HepG2 (cell line): ENCODE measurements around the gene NOXO1. TPM values are rescaled to one million over a fixed set of nuclear protein-coding genes. Genes with fewer than 3 reads are reported as not detected.

Experiments
- ARNTL ChIP-seq: sonication (generic); formaldehyde crosslinking; IDR thresholded peaks from 2 replicates; pipeline ENCODE4 v1.4.0; 2020; ENCODE audit warnings: mild to moderate bottlenecking, missing genetic modification reagents
- ATF7-NPFF ChIP-seq: sonication (generic); formaldehyde crosslinking; IDR thresholded peaks from 2 replicates; pipeline ENCODE4 v1.8.1; 2023; ENCODE audit warnings: mild to moderate bottlenecking, low read depth, missing genetic modification reagents, moderate library complexity
- CHD4 ChIP-seq: fragments of 200-600 bp; sonication (generic); IDR thresholded peaks from 2 replicates; pipeline ENCODE4 v1.7.0; 2017; ENCODE audit warnings: mild to moderate bottlenecking, low read length, borderline replicate concordance
- DNMT3B ChIP-seq: conservative IDR thresholded peaks from 2 replicates; pipeline ENCODE4 v1.6.1; 2016; ENCODE audit warnings: missing biosample characterization, control low read depth
- ELF4 ChIP-seq: sonication (generic); formaldehyde crosslinking; IDR thresholded peaks from 2 replicates; pipeline ENCODE4 v1.5.0; 2020; ENCODE audit warnings: missing genetic modification reagents, mild to moderate bottlenecking, moderate library complexity, borderline replicate concordance
- HHEX ChIP-seq: IDR thresholded peaks from 2 replicates; pipeline ENCODE4 v1.6.1; 2016; ENCODE audit warnings: control low read depth
- HNF4A ChIP-seq: sonication (generic); formaldehyde crosslinking; IDR thresholded peaks from 2 replicates; pipeline ENCODE4 v1.4.0; 2020; ENCODE audit warnings: missing genetic modification reagents
- MTA3 ChIP-seq: sonication (generic); formaldehyde crosslinking; IDR thresholded peaks from 2 replicates; pipeline ENCODE4 v1.4.0; 2020; ENCODE audit warnings: missing genetic modification reagents
- SMC3 ChIP-seq: IDR thresholded peaks from 2 replicates; pipeline ENCODE4 v1.6.1; 2011; ENCODE audit warnings: low read length, improper control_type of control experiment
- STAT5B ChIP-seq: sonication (generic); formaldehyde crosslinking; IDR thresholded peaks from 2 replicates; pipeline ENCODE4 v1.4.0; 2020; ENCODE audit warnings: missing genetic modification reagents
- TCF12 ChIP-seq, 2 experiments: fragments of 450-650 bp in 1 of 2; sonication (generic) in 1 of 2; formaldehyde crosslinking in 1 of 2; IDR thresholded peaks; 2 replicates each; pipeline versions ENCODE4 v1.6.1 to v1.8.0; 2017 to 2022; ENCODE audit warnings: antibody characterized with exemption in 1 of 2, mild to moderate bottlenecking in 1 of 2, missing genetic modification reagents in 1 of 2, moderate library complexity in 1 of 2
- TCF7 ChIP-seq: sonication (generic); IDR thresholded peaks from 2 replicates; pipeline ENCODE4 v1.6.1; 2016; ENCODE audit warnings: antibody characterized with exemption, low read depth
- ZNF10 ChIP-seq: sonication (generic); formaldehyde crosslinking; IDR thresholded peaks from 2 replicates; pipeline ENCODE4 v1.4.0; 2020; ENCODE audit warnings: mild to moderate bottlenecking, low read depth, missing genetic modification reagents, borderline replicate concordance
- ZNF232 ChIP-seq: sonication (generic); formaldehyde crosslinking; IDR thresholded peaks from 2 replicates; pipeline ENCODE4 v1.4.0; 2020; ENCODE audit warnings: missing genetic modification reagents, borderline replicate concordance
- ZNF34 ChIP-seq: sonication (generic); formaldehyde crosslinking; IDR thresholded peaks from 2 replicates; pipeline ENCODE4 v1.4.0; 2020; ENCODE audit warnings: mild to moderate bottlenecking, missing genetic modification reagents, borderline replicate concordance
- ZNF383 ChIP-seq: sonication (generic); formaldehyde crosslinking; IDR thresholded peaks from 2 replicates; pipeline ENCODE4 v1.4.0; 2020; ENCODE audit warnings: missing genetic modification reagents, mild to moderate bottlenecking, borderline replicate concordance
- ZNF430 ChIP-seq: sonication (generic); formaldehyde crosslinking; IDR thresholded peaks from 2 replicates; pipeline ENCODE4 v1.9.0; 2021; ENCODE audit warnings: mild to moderate bottlenecking, missing genetic modification reagents
- ZNF678 ChIP-seq: sonication (generic); formaldehyde crosslinking; IDR thresholded peaks from 2 replicates; pipeline ENCODE4 v1.4.0; 2020; ENCODE audit warnings: mild to moderate bottlenecking, missing genetic modification reagents
- ZNF747 ChIP-seq: sonication (generic); formaldehyde crosslinking; IDR thresholded peaks from 2 replicates; pipeline ENCODE4 v1.8.1; 2023; ENCODE audit warnings: missing genetic modification reagents, mild to moderate bottlenecking, borderline replicate concordance
- polyA plus RNA-seq, 8 experiments: library from polyadenylated mRNA; depleted of rRNA in 3 of 8; stranded (reverse) in 7 of 8; unstranded in 1 of 8; fragments of >200 nt; fragmentation: Illumina TruSeq in 4 of 8; extraction: Trizol in 4 of 8; gene quantifications; 2 replicates each; pipeline versions ENCODE4 v1.2.1 to v1.2.3, GENCODE V29; 2011 to 2016; ENCODE audit warnings: low read depth in 4 of 8, missing spikeins in 1 of 8, mixed read lengths in 1 of 8; ENCODE audit not compliant: insufficient read depth in 1 of 8
- total RNA-seq, 5 experiments: library from RNA; depleted of rRNA; stranded (reverse); fragments of >200 nt; fragmentation: Illumina TruSeq; extraction: Trizol; gene quantifications; 2 replicates each; pipeline ENCODE4 v1.2.3, GENCODE V29; 2016; ENCODE audit warnings: low read depth in 1 of 5
- TF ChIP-seq, protein P1 (sequence below): sonication (generic); formaldehyde crosslinking; IDR thresholded peaks from 2 replicates; pipeline ENCODE4 v1.4.0; 2020; ENCODE audit warnings: missing genetic modification reagents, borderline replicate concordance
- TF ChIP-seq, protein P2 (sequence below): conservative IDR thresholded peaks from 2 replicates; pipeline ENCODE4 v1.6.1; 2018; ENCODE audit warnings: missing genetic modification reagents
- TF ChIP-seq, protein P3 (sequence below): sonication (generic); formaldehyde crosslinking; IDR thresholded peaks from 2 replicates; pipeline ENCODE4 v1.4.0; 2020; ENCODE audit warnings: low read depth, mild to moderate bottlenecking, missing genetic modification reagents
- TF ChIP-seq, protein P4 (sequence below): sonication (generic); formaldehyde crosslinking; IDR thresholded peaks from 2 replicates; pipeline ENCODE4 v1.4.0; 2020; ENCODE audit warnings: mild to moderate bottlenecking, low read depth, missing genetic modification reagents
- TF ChIP-seq, protein P5 (sequence below): sonication (generic); formaldehyde crosslinking; IDR thresholded peaks from 2 replicates; pipeline ENCODE4 v1.5.1; 2020; ENCODE audit warnings: mild to moderate bottlenecking, missing genetic modification reagents, borderline replicate concordance

NOXO1 gene
- total and polyA plus RNA-seq, 2 of the 13 experiments (the other 11 are each of a cell fraction or from before 2014, with no cell fraction given), result 0.69 to 1.4 TPM

DNA sequence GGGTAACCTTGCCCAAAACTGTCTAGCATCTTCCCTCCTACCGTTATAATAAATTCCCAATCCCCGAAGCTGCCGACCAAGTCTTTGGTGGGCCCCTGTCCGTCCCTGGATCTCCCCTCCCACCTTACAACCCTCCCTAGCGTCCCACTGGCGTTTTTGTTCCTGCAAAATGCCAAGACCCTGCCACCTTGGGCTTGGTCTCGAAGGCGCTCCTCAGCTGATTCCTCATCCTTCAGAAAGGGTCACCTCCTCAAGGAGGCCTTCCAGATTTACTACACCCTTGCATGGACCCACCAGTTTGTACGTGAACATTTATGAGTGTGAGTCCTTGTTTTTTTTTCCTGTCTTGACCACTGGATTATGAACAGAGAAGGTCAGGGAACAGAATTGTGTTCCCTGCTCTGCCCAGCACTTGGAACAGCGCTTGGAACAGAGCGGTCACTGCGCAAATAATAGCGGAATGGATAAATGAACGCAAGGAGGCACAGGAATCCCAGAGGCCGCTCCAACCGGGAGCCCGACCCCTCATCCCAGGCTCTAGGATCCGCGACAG lies 1.8 kb upstream of the NOXO1 start (continued):
- TF ChIP-seq ZNF383 (CRISPR knock-in tag), result no peak
- TF ChIP-seq STAT5B, result no peak
- TF ChIP-seq, protein P1, sequence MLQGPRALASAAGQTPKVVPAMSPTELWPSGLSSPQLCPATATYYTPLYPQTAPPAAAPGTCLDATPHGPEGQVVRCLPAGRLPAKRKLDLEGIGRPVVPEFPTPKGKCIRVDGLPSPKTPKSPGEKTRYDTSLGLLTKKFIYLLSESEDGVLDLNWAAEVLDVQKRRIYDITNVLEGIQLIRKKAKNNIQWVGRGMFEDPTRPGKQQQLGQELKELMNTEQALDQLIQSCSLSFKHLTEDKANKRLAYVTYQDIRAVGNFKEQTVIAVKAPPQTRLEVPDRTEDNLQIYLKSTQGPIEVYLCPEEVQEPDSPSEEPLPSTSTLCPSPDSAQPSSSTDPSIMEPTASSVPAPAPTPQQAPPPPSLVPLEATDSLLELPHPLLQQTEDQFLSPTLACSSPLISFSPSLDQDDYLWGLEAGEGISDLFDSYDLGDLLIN (CRISPR knock-in tag), result no peak
- no peak for TF ChIP-seq ZNF10 (CRISPR knock-in tag)
- TF ChIP-seq HNF4A (CRISPR knock-in tag), result no peak
- no peak for TF ChIP-seq ZNF232 (CRISPR knock-in tag)
- TF ChIP-seq, protein P2, sequence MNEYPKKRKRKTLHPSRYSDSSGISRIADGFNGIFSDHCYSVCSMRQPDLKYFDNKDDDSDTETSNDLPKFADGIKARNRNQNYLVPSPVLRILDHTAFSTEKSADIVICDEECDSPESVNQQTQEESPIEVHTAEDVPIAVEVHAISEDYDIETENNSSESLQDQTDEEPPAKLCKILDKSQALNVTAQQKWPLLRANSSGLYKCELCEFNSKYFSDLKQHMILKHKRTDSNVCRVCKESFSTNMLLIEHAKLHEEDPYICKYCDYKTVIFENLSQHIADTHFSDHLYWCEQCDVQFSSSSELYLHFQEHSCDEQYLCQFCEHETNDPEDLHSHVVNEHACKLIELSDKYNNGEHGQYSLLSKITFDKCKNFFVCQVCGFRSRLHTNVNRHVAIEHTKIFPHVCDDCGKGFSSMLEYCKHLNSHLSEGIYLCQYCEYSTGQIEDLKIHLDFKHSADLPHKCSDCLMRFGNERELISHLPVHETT (CRISPR knock-in tag), result no peak
- TF ChIP-seq ATF7-NPFF (CRISPR knock-in tag), result no peak
- TF ChIP-seq ARNTL, result 0 out of 2 replicates have a peak, but pooled peaks have one; percentile 16
- TF ChIP-seq SMC3, result 0 out of 2 replicates have a peak, but pooled peaks have one; percentile 10
- TF ChIP-seq CHD4, result no peak
- no peak for TF ChIP-seq TCF7
- no peak for TF ChIP-seq DNMT3B
- TF ChIP-seq ZNF747, result no peak
- TF ChIP-seq HHEX (CRISPR knock-in tag), result no peak
- TF ChIP-seq, protein P3, sequence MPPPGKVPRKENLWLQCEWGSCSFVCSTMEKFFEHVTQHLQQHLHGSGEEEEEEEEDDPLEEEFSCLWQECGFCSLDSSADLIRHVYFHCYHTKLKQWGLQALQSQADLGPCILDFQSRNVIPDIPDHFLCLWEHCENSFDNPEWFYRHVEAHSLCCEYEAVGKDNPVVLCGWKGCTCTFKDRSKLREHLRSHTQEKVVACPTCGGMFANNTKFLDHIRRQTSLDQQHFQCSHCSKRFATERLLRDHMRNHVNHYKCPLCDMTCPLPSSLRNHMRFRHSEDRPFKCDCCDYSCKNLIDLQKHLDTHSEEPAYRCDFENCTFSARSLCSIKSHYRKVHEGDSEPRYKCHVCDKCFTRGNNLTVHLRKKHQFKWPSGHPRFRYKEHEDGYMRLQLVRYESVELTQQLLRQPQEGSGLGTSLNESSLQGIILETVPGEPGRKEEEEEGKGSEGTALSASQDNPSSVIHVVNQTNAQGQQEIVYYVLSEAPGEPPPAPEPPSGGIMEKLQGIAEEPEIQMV (CRISPR knock-in tag), result no peak
- no peak for TF ChIP-seq MTA3 (CRISPR knock-in tag)
- TF ChIP-seq ZNF34 (CRISPR knock-in tag), result no peak
- TF ChIP-seq ZNF678 (CRISPR knock-in tag), result 0 out of 2 replicates have a peak, but pooled peaks have one; percentile 25
- TF ChIP-seq ELF4 (CRISPR knock-in tag), result no peak
- TF ChIP-seq, protein P4, sequence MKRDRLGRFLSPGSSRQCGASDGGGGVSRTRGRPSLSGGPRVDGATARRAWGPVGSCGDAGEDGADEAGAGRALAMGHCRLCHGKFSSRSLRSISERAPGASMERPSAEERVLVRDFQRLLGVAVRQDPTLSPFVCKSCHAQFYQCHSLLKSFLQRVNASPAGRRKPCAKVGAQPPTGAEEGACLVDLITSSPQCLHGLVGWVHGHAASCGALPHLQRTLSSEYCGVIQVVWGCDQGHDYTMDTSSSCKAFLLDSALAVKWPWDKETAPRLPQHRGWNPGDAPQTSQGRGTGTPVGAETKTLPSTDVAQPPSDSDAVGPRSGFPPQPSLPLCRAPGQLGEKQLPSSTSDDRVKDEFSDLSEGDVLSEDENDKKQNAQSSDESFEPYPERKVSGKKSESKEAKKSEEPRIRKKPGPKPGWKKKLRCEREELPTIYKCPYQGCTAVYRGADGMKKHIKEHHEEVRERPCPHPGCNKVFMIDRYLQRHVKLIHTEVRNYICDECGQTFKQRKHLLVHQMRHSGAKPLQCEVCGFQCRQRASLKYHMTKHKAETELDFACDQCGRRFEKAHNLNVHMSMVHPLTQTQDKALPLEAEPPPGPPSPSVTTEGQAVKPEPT (CRISPR knock-in tag), result 0 out of 2 replicates have a peak, but pooled peaks have one; percentile 29
- no peak for TF ChIP-seq ZNF430 (CRISPR knock-in tag)
- no peak for TF ChIP-seq TCF12 (IDR thresholded peaks at IDR 0.05)
- no peak for TF ChIP-seq TCF12 (CRISPR knock-in tag; IDR thresholded peaks at IDR 0.05)
- TF ChIP-seq, protein P5, sequence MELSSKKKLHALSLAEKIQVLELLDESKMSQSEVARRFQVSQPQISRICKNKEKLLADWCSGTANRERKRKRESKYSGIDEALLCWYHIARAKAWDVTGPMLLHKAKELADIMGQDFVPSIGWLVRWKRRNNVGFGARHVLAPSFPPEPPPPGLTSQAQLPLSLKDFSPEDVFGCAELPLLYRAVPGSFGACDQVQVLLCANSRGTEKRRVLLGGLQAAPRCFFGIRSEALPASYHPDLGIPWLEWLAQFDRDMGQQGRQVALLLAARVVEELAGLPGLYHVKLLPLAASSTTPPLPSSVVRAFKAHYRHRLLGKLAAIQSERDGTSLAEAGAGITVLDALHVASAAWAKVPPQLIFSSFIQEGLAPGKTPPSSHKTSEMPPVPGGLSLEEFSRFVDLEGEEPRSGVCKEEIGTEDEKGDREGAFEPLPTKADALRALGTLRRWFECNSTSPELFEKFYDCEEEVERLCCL (CRISPR knock-in tag), result no peak
